KMS-11 (cell line): ENCODE results near the gene FBLN1.

Experiments used
- H2AFZ ChIP-seq: fragments of 200-600 bp; sonication (generic); 2 replicates; pipeline ENCODE4 v1.6.1; 2016; ENCODE audit warnings: antibody characterized with exemption, mixed run types, low read depth
- H3K27ac ChIP-seq: fragments of 200-600 bp; sonication (generic); 2 replicates; pipeline ENCODE4 v1.6.1; 2016; ENCODE audit warnings: mild to moderate bottlenecking, mixed run types
- H3K27me3 ChIP-seq: fragments of 200-600 bp; sonication (generic); 2 replicates; pipeline ENCODE4 v1.6.1; 2017; ENCODE audit warnings: mild to moderate bottlenecking, low read depth, mixed run types, moderate library complexity; ENCODE audit not compliant: insufficient read depth
- H3K36me3 ChIP-seq: fragments of 200-600 bp; sonication (generic); 2 replicates; pipeline ENCODE4 v1.6.1; 2017; ENCODE audit warnings: mild to moderate bottlenecking, mixed run types; ENCODE audit not compliant: insufficient read depth
- H3K4me1 ChIP-seq: fragments of 200-600 bp; sonication (generic); 2 replicates; pipeline ENCODE4 v1.6.1; 2016; ENCODE audit warnings: mild to moderate bottlenecking, low read depth, mixed run types; ENCODE audit not compliant: poor library complexity, severe bottlenecking
- H3K4me2 ChIP-seq: fragments of 200-600 bp; sonication (generic); 2 replicates; pipeline ENCODE4 v1.7.0; 2016; ENCODE audit warnings: mild to moderate bottlenecking, mixed run types
- H3K4me3 ChIP-seq: fragments of 200-600 bp; sonication (generic); IDR thresholded peaks from 2 replicates; pipeline ENCODE4 v1.6.1; 2017; ENCODE audit warnings: low read depth, low read length, mixed read lengths; ENCODE audit not compliant: insufficient read depth
- H3K79me2 ChIP-seq: fragments of 200-600 bp; sonication (generic); 2 replicates; pipeline ENCODE4 v1.6.1; 2016; ENCODE audit warnings: low read depth, mixed run types; ENCODE audit not compliant: insufficient read depth
- H3K9ac ChIP-seq: fragments of 200-600 bp; sonication (generic); 2 replicates; pipeline ENCODE4 v1.6.1; 2016; ENCODE audit warnings: mild to moderate bottlenecking, mixed run types
- H4K20me1 ChIP-seq: fragments of 200-600 bp; sonication (generic); 2 replicates; pipeline ENCODE4 v1.6.1; 2016; ENCODE audit warnings: mild to moderate bottlenecking, mixed run types; ENCODE audit not compliant: insufficient read depth
- CTCF ChIP-seq: fragments of 200-600 bp; sonication (generic); conservative IDR thresholded peaks from 2 replicates; pipeline ENCODE4 v1.6.1; 2017; ENCODE audit warnings: low read depth, mild to moderate bottlenecking, antibody characterized with exemption, low read length, moderate library complexity, mixed read lengths

The FBLN1 gene

GRCh38 chr22:45478108-45478771, 24.4 kb upstream of the FBLN1 start:
- Histone ChIP-seq H3K27ac (no peak overlapping the region), H3K4me3 (no peak overlapping the region), H2AFZ (no peak overlapping the region), H3K9ac (no peak overlapping the region), H3K4me2 (no peak overlapping the region), H3K79me2 (no peaks in the 10 kb centered on the region), H4K20me1 (no peaks in the 10 kb centered on the region), H3K27me3 (peaks cover 32% of the 10 kb centered on the region), H3K36me3 (no peaks in the 10 kb centered on the region), H3K4me1 (no peaks in the 10 kb centered on the region)
- TF ChIP-seq CTCF, result no peak

- Histone ChIP-seq H3K4me2 (no peak overlapping the region), H3K4me1 (no peaks in the 10 kb centered on the region), H3K27ac (no peak overlapping the region), H4K20me1 (no peaks in the 10 kb centered on the region), H3K36me3 (no peaks in the 10 kb centered on the region), H3K9ac (no peak overlapping the region), H3K4me3 (no peak overlapping the region), H3K79me2 (no peaks in the 10 kb centered on the region), H3K27me3 (peaks cover 35% of the 10 kb centered on the region; the same call in 1 of the 2 replicates), H2AFZ (no peak overlapping the region)
- no peak for TF ChIP-seq CTCF
These were observed 22.0 kb upstream of the FBLN1 start for GRCh38 chr22:45480717-45481116.

GRCh38 chr22:45481661-45482060, 21.0 kb upstream of the FBLN1 start:
- Histone ChIP-seq H3K4me3 (no peak overlapping the region), H3K27ac (no peak overlapping the region), H3K79me2 (no peaks in the 10 kb centered on the region), H3K36me3 (no peaks in the 10 kb centered on the region), H3K27me3 (peaks cover 32% of the 10 kb centered on the region; the same call in 1 of the 2 replicates), H4K20me1 (no peaks in the 10 kb centered on the region), H2AFZ (no peak overlapping the region), H3K4me1 (no peaks in the 10 kb centered on the region), H3K9ac (no peak overlapping the region), H3K4me2 (no peak overlapping the region)
- no peak for TF ChIP-seq CTCF

- H3K4me2 ChIP-seq, result no peak overlapping the region
These were observed 20.5 kb upstream of the FBLN1 start for GRCh38 chr22:45482169-45482568.

More at GRCh38 chr22:45482169-45482568, 20.5 kb upstream of the FBLN1 start:
- no peak overlapping the region for H2AFZ ChIP-seq
- H3K9ac ChIP-seq, result no peak overlapping the region
- H3K36me3 ChIP-seq, result no peaks in the 10 kb centered on the region
- H3K79me2 ChIP-seq, result no peaks in the 10 kb centered on the region
- no peaks in the 10 kb centered on the region for H4K20me1 ChIP-seq
- no peak overlapping the region for H3K27ac ChIP-seq
- H3K27me3 ChIP-seq, result peaks cover 32% of the 10 kb centered on the region; the same call in 1 of the 2 replicates
- H3K4me1 ChIP-seq, result no peaks in the 10 kb centered on the region
- no peak for TF ChIP-seq CTCF
- H3K4me3 ChIP-seq, result no peak overlapping the region
